NCI-H2171 (cell line): ENCODE results near the gene CAPSL.
"Not testable (repeated sequence)": the region's sequence is repeated elsewhere in the genome, so short reads cannot be mapped to it uniquely, and the experiment has no call there.

Experiments used
- DNase-seq: peaks from one replicate; lab custom pipeline; 2025; lab: John Stamatoyannopoulos, UW

CAPSL gene

DNA sequence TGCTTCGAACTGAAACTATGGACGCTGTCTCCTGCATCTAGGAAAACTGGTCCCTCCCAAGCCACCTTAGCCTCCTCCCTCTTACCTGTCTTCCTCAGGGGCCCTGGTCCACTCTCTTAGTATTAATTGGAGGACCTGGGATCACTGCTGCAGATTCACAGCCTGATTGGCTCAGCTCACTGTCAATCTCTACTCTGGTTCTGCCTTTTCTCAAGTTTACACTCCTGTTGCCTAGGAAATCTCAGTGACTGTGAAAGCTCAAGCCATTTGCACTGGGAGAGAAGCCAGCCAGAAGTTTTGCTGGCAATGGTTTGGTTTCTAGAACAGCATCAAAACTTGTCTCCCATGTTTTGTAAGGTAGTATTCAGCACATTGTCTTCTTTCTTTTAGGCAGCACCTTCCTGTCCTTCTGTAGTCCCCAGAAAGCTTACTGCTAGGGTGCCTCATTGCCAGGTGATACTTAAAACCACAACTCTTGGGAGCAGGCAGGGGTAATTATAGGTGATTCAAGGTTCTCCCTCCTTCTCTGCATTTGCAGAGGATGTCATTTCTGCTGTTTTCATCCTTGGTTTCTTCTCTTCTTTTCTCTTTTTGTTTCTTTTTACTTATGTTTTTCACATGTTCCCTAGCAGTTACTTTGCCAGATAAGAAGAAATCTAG, at the start of gene CAPSL:
Gene CAPSL, minus strand, starts transcription at position 55 of the 660 bp plus-strand sequence. CDS start 17,502 bp downstream, outside the sequence.
- DNase-seq, result peak; percentile 34

DNA sequence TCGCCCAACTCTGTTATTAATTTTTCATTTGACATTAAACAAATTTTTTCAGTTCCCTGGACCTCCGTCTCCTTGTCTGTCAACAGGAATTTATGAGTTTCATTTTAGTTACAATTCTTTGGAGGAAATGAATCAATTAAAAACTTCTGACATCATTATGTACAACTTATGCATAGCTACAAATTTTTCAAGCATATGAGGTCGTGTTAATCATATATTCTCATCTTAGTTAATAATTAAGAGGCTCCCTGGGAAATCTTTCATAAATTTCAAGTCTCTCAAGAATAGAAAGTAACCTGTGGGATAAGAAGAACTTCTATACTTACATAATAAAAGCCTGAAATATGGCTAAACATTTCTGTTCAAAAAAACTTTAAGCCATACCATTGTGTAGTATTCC, 49.4 kb upstream of the CAPSL start:
- no peak for DNase-seq

DNA sequence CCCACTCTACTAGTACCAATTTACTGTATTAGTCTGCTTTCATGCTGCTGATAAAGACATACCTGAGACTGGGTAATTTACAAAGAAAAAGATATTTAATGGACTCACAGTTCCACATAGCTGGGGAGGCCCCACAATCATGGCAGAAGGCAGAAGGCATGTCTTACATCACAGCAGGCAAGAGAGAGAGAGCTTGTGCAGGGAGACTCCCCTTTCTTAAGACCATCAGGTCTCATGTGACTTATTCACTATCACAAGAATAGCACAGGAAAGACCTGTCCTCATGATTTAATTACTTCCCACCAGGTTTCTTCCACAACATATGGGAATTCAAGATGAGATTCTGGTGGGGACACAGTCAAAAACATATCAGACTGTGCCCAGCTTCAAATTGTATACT, 41.3 kb upstream of the CAPSL start:
- no peak for DNase-seq

DNA sequence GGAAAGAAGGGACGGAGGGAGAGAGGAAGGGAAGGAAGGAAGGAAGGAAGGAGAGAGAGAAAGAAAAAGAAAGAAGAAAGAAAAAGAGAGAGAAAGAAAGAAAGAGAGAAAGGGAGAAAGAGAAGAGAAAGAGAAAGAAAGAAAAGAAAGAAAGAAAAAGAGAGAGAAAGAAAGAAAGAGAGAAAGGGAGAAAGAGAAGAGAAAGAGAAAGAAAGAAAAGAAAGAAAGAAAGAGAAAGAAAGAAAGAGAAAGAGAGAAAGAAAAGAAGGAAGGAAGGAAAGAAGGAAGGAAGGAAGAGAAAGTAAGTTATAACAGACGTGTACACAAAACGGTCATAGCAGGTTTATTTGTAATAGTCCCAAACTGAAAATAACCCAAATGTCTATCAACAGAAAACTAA, 38.4 kb upstream of the CAPSL start:
- DNase-seq, result not testable (repeated sequence)

DNA sequence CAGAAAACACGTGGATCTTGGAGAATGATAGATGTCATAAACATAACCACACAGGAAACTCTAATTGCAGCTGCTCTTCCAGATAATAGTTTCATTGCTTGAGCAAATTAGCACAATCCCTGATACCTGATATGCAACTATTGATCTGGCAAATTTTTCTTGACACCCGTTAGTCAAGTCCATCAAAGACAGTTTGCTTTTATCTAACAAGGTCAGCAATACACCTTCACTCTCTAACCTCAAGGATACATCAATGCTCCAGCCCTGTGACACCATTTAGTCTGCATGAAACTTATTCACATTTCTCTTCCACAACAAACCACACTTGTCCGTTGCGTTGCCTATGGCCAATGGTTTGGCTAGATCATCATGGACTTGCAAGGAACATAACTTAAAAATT, 36.1 kb upstream of the CAPSL start:
- no peak for DNase-seq

DNA sequence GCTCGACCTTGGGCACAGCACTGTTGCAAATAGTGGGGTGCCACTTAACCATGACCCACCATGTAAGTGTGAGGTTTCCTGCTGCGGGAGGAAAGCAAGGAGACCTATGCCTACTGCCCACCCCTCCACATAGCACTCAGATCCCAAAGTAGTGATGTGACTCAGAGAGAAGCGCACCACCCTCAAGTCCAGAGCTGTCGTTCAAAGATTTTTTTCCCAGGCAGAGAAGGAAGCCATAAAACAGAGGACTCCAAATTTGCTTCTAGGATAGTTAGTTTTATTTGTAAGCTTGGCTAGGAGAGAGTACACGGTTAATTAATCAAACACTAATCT, 33.4 kb upstream of the CAPSL start:
- DNase-seq, result no peak

DNA sequence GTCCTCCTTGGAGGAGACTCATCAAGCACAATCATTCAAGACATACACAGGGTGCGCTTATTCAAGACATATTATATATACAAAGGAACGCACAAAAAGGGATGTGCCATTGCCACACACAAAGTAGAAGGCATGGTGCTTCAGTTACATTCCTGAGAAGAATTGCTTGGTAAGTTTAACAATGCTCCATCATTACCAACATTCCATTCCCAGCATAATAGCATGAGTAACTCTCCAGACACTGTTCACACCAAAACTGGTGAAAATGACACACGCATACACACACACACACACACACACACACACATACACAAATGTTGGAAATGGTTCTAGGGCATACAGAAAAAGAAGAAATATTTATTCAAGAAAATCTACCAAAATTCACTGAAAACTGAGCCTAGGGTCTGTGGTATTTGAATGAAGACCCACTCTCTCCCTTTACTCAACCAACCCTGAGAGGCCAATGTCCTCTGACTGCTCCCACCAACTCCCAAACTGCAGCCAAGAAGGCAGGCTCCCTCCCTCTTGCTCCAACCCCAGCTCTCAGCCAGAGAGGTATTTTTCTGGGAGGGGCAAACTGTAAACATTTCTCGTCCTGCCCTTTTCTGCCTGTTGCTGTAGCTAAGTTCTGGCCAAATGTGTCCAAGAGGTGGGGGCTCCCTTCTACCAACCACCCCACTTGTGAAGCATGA, 32.9 kb upstream of the CAPSL start:
- DNase-seq, result no peak

DNA sequence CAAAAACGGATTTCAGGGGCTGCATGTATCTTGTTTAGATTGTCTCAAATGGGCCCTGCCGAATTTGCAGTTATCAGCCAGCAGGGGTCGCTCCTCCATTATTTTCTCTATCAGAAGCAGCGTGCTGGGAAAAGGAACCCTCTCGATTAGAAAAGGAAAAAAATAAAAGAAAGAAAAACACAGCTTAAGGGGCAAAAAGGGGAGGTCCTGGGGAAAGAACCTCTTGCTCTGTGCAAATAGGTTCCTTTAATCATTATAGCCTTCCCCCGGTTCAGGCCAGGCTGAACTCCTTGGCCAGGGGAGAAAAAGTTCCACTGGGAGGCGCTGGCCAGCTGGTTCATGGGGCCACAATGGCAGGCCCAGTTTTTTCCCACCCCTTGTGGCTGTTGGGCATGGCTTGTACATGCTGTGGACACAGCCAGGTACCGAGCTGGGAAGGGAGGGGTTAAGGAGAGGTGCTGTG, 25.0 kb upstream of the CAPSL start:
- DNase-seq, result no peak

DNA sequence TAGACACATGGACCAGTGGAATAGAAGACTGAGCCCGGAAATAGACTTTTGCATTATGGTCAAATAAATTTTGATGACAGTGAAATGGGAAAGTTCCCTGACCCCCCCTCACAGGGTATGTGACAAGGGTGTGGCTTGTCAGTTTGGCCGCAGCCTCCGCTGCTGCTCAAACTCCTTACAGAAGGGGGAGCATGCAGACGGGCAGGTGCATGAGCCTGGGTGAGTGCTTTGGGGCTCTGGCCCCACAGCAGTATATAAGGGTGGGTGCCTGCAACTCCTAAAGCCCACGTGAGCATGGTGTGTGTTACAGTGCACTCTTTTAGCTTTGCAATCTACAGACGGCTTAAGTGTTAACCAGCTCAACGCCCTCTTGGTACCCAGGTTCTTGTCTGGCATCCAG, 21.9 kb upstream of the CAPSL start:
- DNase-seq, result no peak

DNA sequence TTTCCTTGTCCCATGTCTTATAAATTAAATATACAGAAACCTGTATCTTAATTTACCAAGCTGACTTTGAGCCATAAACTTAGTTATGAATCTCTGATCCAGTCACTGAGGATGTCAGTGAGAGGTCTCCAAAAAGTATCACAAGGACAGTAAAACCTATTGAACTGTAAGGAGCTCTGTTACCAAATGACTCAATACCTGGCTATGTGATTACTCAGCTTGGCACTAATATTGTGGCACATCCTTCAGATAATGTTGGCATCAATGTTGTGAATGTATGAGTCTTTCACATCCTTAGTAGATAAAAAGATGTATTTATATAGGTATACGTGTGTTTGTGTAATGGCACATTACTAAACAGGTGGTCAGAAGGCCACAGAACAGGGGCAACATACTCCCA, 18.0 kb upstream of the CAPSL start:
- no peak for DNase-seq

DNA sequence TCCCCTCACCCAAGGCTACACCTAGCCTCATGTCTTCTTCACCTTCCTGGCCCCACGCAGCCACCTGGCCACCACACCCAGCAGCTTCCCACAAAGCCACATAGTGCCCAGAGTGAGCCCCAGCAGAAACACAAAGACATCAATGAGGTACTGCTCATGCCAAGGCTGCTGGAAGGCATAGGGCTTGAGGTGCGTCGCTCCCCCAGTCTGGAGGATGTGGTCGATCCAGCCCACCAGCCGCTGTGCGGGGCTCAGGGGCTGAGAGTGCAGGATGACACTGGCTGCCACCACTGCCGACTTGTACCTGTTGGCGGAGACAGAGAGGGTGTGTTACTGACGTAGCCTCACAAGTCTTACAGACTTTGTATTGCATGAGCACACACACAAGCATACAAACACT, 15.8 kb upstream of the CAPSL start:
- no peak for DNase-seq

DNA sequence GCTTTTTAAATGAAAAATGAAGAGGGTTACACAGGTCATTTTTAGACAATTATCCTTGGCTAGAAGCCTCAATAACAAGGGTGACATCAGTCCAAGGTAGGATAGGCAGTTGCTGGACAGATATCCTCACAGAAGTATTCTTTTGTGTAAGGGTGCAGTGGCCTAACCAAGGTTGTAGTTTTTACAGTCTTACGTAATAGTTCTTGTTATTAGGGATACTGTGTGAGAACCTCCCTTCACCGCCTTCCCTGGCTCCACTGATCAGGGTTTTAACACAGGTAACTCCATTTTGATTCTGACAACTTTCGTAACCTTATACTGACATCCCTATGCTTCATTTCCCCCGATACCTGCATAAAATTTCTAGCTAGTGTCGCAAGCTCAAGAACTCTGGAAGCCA, 8.7 kb upstream of the CAPSL start:
- DNase-seq, result no peak

DNA sequence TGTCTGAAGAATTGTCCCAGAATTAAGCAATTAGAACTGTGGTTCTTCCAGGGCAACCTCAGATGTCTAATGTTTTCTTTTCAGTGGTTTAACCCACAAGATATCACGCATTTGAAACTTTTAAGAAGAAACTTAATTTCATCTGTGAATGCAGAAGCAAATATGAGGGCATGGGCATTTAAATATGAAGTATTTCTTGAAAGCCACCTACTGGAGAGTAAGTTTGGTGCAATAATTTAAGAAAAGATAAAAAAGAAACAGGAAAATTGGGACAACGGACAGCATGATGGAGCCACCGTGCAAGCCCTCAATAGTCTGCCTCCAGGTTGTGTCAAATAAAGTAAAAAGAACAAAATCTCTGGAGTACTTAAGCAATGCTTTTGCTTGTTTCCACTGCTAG, 1.2 kb upstream of the CAPSL start:
- no peak for DNase-seq

DNA sequence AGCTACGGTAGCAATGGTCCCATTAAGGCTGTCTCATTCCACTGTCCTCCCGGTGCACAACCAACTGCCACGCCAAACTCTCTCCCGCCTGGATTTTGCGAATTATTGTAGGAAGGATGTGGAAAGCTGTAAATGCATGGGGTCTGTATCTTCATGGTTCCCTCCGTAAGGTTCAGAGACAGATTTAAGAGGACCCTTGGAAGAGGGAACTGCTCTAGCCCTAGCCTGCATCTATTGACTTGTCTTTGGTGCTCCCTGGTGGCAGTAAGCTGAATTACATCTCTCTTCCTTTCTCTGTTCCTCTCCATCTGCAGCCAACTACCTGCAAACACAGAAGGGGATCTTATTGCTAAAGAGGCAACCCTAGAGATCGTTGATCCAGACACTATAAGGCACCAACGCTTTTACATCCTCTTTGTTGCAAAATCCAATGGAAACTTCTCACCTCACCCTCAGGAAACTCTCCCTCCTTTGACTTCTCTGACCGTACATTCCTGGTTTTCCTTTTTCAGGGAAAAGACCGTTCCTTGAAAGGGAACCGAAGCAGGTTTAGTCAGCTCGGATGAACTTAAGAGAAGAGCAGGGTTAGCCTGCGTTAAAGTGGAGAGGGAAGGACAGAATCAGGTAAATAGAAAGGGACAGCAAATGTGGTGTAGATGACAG, 11.9 kb downstream of the CAPSL start:
- DNase-seq, result peak; percentile 33

DNA sequence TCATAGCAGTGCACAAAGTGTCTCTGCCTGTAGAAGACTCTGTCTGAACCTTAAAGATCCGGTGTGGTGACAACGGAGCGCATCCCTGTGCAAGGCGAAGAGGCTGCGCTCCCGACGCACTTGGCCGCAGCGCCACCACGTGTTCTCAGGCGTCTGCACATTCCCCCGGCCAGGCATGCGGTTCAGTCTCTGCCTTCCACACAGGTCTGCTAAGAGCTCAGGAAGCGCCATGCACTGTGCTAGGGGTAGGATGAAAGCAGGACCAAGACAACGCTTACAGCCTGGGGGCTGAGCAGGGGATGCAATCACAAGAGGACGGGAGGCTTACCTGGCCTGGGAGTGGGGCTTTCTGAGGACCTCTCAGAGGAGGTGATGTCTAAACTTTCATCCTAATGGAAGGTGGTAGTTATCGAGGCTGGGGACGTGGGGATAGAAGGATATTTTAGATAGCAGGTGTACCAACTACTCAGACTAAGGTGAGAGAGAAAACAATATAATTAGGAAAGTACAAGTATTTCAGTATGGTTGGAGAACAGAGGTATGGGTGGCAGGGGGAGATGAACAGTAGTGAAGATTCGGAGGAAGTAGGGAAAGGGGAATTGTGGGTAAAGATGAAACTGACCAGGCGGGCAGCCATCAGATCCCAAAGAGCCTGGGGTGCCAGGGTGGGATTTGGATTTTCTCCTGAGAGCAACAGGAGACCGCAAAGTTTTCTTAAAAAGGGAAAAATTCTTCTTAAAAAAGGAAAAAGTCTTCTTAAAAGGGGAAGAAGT, 13.3 kb downstream of the CAPSL start:
- peak; percentile 84 for DNase-seq

DNA sequence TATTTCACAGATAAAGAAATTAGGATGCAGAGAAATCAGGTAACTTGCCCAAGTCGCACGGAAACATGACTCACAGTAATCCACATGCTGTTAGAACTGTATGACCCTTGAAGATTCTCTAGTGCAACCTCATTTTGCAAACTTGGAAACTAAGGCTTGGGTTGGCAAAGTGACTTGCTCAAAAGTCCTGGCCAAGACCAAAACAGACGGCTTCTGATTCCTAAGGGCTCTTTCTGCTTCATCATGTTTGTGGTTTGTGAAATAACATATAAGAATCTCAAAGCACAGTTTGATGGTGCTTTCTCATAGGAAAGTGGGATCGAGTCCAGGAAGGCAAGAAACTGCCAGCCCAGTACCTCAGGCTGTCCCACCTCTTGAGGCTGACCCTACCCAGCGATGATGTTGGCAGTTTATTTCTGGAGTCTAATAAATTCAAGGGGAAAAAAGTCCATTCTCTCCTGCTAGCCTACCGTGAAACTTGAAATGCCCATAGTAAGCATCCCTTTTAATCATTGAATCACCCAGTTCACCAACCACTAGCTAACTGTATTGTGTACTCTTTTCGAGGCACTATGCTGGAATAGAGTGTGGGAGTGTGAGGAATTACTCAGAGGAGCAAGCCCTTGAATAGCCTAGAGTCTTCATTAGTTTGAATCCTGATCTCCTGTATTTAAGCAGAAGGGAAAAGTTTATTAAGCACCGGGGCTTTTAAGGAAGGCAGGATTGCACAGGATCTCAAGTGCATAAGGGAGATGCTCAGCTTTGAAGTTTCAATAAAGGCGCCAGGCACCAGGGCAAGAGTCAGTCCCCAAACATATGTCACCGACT, 14.1 kb downstream of the CAPSL start:
- DNase-seq, result no peak

DNA sequence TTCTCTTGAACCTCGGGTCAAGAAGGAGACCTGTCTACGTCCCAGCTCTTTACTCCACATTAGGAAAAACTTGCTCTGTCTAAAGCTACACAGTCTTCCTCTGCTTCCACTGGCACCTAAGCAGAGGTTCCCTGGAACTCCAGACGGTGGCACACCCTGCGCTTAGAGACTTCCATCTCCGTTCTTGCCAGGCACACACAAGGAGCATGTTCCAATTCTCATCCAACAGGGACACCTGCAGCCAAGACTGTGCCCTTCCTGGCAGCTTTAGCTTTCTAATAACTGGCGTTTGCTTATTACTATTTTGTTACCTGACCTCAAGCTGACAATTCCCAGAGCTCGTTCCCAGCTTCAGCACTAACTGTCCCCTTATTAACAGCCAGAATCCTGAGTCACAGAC, 16.0 kb downstream of the CAPSL start:
- no peak for DNase-seq

DNA sequence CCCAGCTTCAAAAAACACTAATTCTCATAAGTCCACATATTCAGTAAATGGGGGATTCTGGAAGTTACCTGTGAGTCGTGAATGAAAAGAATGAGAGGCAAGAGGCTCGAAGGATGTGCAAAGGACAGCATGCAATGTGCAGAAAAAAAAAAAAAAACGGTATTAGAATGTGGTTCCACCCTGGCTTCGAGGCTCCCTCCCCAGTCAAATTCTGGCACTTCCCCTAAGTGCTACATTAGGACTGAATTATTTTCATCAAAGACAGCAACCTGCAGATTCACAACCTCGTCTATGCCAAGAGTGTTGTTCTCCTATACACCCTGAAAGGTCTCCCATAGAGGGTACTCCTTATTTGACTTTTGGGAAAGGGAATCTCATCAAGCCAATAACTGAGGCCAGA, 16.5 kb downstream of the CAPSL start:
- DNase-seq, result no peak

DNA sequence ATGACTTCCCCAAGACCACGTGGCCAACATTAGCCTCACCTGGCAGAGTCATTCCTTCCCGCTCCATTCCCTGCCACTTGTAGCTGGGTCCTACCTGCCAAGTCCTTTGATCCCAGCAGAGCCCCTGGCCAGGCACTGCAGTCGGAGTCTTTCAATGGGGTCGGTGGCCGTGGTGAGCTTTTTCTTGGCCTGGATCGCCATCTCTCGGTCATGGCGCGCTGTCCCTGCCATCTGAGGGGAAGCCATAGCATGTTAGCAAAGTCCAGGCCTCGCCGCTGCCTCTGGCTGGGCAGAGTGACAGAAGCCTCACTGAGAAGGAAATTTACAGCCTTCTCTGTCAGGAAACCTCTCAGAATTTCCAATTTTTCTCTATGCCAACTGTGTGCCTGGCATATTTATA, 17.5 kb downstream of the CAPSL start:
- no peak for DNase-seq

DNA sequence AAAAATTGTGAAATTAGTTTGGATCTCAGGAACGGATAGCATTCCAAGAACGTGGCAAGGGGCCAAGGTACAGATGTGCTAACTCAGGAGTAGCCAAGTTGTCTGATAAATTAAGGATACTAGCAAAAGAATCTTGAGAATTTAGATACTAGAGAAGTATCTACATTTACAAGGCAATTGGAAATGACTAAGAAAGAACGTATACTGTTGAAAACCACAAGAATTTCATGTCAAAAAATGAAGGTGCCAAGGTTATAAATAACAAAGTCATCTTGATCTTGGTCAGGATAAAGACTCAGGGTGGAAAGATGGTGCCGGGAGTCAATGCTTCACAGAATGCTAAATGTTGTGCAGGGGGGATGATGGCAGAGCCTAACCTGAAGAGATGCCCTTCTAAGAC, 19.2 kb downstream of the CAPSL start:
- DNase-seq, result no peak

DNA sequence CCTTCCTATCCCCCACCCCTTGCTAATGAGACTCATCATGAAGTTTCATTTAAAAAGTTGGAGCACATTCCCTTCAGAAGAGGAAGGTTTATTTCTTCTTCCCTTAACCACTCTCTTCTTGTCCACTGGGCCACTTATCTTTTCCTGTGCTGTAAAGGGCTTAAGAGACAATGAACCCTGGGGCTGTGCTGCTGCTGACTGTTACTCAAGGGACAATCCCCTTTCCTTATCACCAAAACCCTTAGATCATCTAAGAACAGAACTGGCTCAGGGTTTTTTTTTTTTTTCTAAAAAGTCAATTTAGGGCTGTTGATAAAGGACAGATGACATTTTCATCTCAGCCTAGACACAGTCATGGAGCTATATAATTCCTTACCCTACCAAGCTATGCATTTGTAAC, 29.6 kb downstream of the CAPSL start:
- DNase-seq, result no peak

DNA sequence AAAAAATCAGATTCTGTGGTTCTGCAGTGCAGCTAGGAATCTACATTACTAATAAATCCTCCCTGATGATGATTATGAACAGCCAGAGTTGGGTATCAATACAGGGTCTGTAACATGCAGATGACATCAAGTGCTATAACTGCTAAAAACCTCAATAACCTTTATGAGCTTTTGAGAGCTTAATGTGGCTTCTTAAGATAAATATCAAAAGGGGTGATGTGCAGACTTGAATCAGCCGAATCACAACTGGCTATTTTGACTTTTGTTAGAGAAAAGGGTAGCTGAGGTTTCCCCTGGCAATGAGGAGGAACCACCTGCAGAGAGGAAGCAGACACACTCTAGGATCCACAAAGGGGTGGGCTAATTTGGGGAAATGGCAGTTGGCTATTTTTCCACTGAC, 30.2 kb downstream of the CAPSL start:
- DNase-seq, result no peak
